Ureter (tissue), 1 donor: ENCODE data around the gene FBXL19. TPM values are rescaled to one million over a fixed set of nuclear protein-coding genes. Genes with fewer than 3 reads are reported as not detected.
A peak's percentile ranks its signal among the peaks of the same experiment; 100 is the strongest.

Experiments used
- DNase-seq: peaks from one replicate; pipeline ENCODE4 v3.0.0-alpha.2; 2020; ENCODE audit warnings: low spot score
- total RNA-seq: library from RNA; stranded (reverse); gene quantifications from one replicate; pipeline ENCODE4 v1.2.4, GENCODE V29; 2023
- donor health status: DM: yes; HTN: yes; CAD: no.

FBXL19 gene
- total RNA-seq, 1 donor from 2014 or later = 25.7 TPM

- no peak for DNase-seq
Observed at GRCh38 chr16:30966033-30966619, 42.8 kb downstream of the FBXL19 start.

- no peak for DNase-seq
Observed at GRCh38 chr16:30967795-30968194, 44.4 kb downstream of the FBXL19 start.

- DNase-seq = no peak
Observed at GRCh38 chr16:30969246-30969842, 46.0 kb downstream of the FBXL19 start.

GRCh38 chr16:30971298-30971697, 47.9 kb downstream of the FBXL19 start:
- no peak for DNase-seq

GRCh38 chr16:30972872-30973271, 49.5 kb downstream of the FBXL19 start:
- DNase-seq = no peak

GRCh38 chr16:30974348-30974747, 51.0 kb downstream of the FBXL19 start:
- no peak for DNase-seq

- DNase-seq = no peak
Observed at GRCh38 chr16:30976486-30976885, 53.1 kb downstream of the FBXL19 start.

GRCh38 chr16:30977502-30977901, 54.1 kb downstream of the FBXL19 start:
- DNase-seq = no peak

GRCh38 chr16:30979170-30980022, 56.0 kb downstream of the FBXL19 start:
- DNase-seq = no peak

- no peak for DNase-seq
Observed at GRCh38 chr16:30980023-30980371, 56.6 kb downstream of the FBXL19 start.

GRCh38 chr16:30980434-30980833, 57.1 kb downstream of the FBXL19 start:
- DNase-seq = no peak

- no peak for DNase-seq
Observed at GRCh38 chr16:30980959-30981358, 57.6 kb downstream of the FBXL19 start.

- no peak for DNase-seq
Observed at GRCh38 chr16:30982548-30983288, 59.3 kb downstream of the FBXL19 start.

- no peak for DNase-seq
Observed at GRCh38 chr16:30983289-30983889, 60.0 kb downstream of the FBXL19 start.

GRCh38 chr16:30983898-30984610, 60.7 kb downstream of the FBXL19 start:
- no peak for DNase-seq

- DNase-seq = peak; percentile 94
Observed at GRCh38 chr16:30984669-30985400, 61.5 kb downstream of the FBXL19 start, which contains the start of gene HSD3B7. HSD3B7 (plus strand) TSS chr16:30985207; CDS start chr16:30985659, 452 bp downstream.

- peak; percentile 76 for DNase-seq
Observed at GRCh38 chr16:30985401-30986128, 62.2 kb downstream of the FBXL19 start.

- no peak for DNase-seq
Observed at GRCh38 chr16:30986129-30986991, 63.0 kb downstream of the FBXL19 start.
